Upper lobe of left lung (tissue), 4 donors: Measurements from ENCODE around the gene TXNRD2.

Experiments
- CTCF ChIP-seq, 6 experiments: fragments of 450-650 bp in 4 of 6; fragments of 200-600 bp in 2 of 6; sonication (generic) in 2 of 6; IDR thresholded peaks; one replicate each; pipeline ENCODE4 v1.5.1; 2016 to 2019; ENCODE audit warnings: antibody characterized with exemption in 6 of 6
- POLR2A ChIP-seq, 4 donors: fragments of 450-650 bp; IDR thresholded peaks; one replicate each; pipeline ENCODE4 v1.5.1; 2016 to 2017; ENCODE audit warnings: antibody characterized with exemption in 4 of 4, mild to moderate bottlenecking in 2 of 4

DNA sequence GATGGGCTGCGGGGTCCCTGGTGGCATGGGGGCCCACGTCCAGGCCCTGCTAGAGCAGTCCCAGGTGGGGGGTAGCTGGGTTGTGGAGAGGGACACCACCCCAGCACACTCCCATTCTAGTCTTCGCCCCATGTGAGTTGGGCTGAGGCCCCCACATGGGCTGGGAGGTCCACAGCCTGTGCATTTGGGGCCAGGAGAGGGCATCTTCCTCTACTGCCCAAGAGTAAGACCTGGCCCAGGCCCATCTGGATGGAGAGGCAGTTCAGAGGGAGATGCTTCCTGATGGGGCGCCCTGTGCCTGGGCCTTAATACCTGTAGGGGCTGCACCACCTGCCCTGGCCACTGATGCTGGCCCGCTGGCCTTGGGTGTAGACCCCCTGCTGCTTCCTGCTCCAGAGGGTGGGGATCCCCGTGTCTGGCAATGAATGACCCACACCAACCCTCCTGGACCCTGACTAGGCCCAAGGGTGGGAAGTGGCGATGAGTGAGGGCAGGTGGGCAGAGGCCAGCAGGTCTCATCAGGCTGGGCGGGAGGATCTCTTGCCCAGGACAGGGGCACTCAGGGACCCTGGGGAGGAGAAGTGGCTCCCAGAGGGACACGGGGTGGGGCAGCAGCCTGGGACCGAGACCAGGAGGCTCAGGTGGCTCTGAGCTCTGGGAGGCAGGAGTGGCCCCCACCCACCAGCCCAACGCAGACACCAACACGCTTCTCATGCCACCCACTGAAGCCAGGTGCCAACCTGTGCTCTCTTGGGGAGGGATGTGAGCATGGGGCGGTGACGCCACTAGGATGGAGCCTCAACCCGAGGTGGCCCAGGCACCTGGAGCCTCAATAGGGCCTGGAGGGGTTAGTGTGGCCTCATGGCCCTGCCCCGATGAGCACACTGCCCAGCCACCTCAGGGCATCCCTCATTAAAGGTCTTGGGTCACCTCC is 69.5 kb downstream of the TXNRD2 start:
- TF ChIP-seq CTCF (IDR thresholded peaks at IDR 0.05) (no peak), POLR2A (IDR thresholded peaks at IDR 0.05) (no peak)
